Activated CD8-positive, alpha-beta T cell treated with anti-CD3 and anti-CD28 coated beads, Interleukin-2, amount 10 ng/mL, durations not matched to agents 7 days and 5 days (primary cell): ENCODE data around the gene SMYD3. TPM values are rescaled to one million over a fixed set of nuclear protein-coding genes. Genes with fewer than 3 reads are reported as not detected.

ENCODE experiments used
- ATAC-seq: fragments of 150-1000 bp; cut with Tn5 transposase; one replicate; pipeline ENCODE4 v1.10.0; 2021; ENCODE audit warnings: moderate library complexity
- CTCF ChIA-PET: fragments of 350-600 bp; sonication (Branson Sonifier 250); formaldehyde crosslinking; loops from one replicate; lab custom pipeline; 2021; ENCODE audit warnings: antibody characterized with exemption; lab: Charles Lee
- POLR2A ChIA-PET: fragments of 350-600 bp; sonication (Branson Sonifier 250); formaldehyde crosslinking; loops from one replicate; lab custom pipeline; 2021; ENCODE audit warnings: antibody characterized with exemption; lab: Charles Lee
- DNase-seq: peaks from one replicate; pipeline ENCODE4 v3.0.0-alpha.2; 2020
- H3K27ac Mint-ChIP-seq: one replicate; pipeline ENCODE4 v1.8.0; 2021; ENCODE audit warnings: mild to moderate bottlenecking, mixed read lengths
- H3K27me3 Mint-ChIP-seq: one replicate; pipeline ENCODE4 v1.8.0; 2021; ENCODE audit warnings: low read depth, mixed read lengths
- H3K36me3 Mint-ChIP-seq: one replicate; pipeline ENCODE4 v1.8.0; 2021; ENCODE audit warnings: low read depth, mixed read lengths
- H3K4me1 Mint-ChIP-seq: one replicate; pipeline ENCODE4 v1.8.0; 2021; ENCODE audit warnings: low read depth, mixed read lengths
- H3K4me3 Mint-ChIP-seq: one replicate; pipeline ENCODE4 v1.8.0; 2021; ENCODE audit warnings: mild to moderate bottlenecking, mixed read lengths
- H3K9me3 Mint-ChIP-seq: one replicate; pipeline ENCODE4 v1.8.0; 2022; ENCODE audit warnings: mixed read lengths; ENCODE audit not compliant: insufficient read depth
- total RNA-seq, 2 experiments: library from RNA; stranded (reverse); gene quantifications; one replicate each; pipeline ENCODE4 v1.2.3, GENCODE V29; 2021

SMYD3 gene
- total RNA-seq, 2 experiments from 2014 or later = 22.7 to 23.2 TPM

DNA sequence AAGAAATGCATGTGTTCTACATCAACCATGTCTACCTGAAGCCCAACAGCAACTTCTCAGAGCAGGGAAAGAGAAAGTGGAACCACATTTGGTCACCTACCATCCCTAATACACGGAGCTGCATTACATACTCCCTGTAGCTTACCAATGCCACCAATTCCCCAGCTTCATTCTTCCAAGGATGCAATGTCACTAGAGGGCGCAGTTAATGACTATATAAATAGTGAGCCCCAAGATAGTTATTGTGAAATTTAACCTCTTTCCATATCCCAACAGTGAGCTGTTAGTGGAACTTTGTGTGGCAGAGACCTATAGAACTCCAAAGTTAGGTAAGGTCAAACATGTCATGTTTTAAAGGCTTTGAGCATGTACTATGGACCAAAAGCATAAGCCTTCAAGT, 618.3 kb downstream of the SMYD3 start:
- ATAC-seq (no peak), DNase-seq (peak; percentile 26)
- ChIA-PET CTCF (interaction anchor here (0.6 to 2.1 kb wide), 6 partner anchors 11 to 736 kb away, joined by 3 to 8 read pairs (median 6); no protein-coding TSS in a partner anchor), POLR2A (no interaction called here)
- Mint-ChIP-seq H3K27me3 (no peaks in the 10 kb centered on the region), H3K27ac (no peak overlapping the region), H3K36me3 (peaks cover 7% of the 10 kb centered on the region), H3K9me3 (no peaks in the 10 kb centered on the region), H3K4me3 (no peak overlapping the region), H3K4me1 (no peaks in the 10 kb centered on the region)

- H3K27ac Mint-ChIP-seq = no peak overlapping the region
- ChIA-PET POLR2A (no interaction called here), CTCF (no interaction called here)
- H3K27me3 Mint-ChIP-seq = no peaks in the 10 kb centered on the region
- H3K4me1 Mint-ChIP-seq = no peaks in the 10 kb centered on the region
- DNase-seq (no peak), ATAC-seq (no peak)
- no peaks in the 10 kb centered on the region for H3K9me3 Mint-ChIP-seq
- H3K36me3 Mint-ChIP-seq = peaks cover 6% of the 10 kb centered on the region
- H3K4me3 Mint-ChIP-seq = no peak overlapping the region
Observed at GRCh38 chr1:245887829-245888228, 619.2 kb downstream of the SMYD3 start.

DNA sequence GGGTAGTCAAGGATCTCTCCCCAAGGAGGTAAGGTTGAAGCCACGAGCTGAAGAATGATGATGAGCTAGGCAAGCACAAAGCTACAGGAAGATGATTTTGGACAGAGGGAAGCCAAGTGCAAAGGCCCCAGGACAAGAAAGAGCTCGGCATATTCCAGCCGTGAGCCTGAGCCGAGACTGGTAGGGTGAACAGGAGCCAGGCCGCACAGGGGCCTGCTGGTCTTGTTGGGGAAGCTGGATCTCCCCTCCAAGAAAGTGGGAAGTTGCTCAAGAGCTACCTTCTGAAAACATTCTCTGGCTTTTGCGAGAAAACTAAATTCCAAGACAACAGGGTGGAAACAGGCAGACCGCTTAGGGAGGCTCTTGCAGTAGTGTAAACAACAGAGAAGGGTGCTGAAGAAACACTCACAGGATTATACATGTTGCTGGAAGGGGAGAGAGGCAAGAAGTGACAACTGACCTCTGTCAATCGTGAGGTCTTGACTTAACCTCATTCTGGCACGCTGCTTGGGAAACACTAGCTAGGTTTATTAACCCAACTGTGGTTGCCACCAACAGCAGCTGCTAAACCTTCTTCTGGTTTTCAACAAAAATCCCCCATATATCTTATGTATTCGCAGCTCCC, 625.2 kb downstream of the SMYD3 start:
- no peak for ATAC-seq
- Mint-ChIP-seq H3K9me3 (no peaks in the 10 kb centered on the region), H3K27me3 (no peaks in the 10 kb centered on the region), H3K27ac (no peak overlapping the region), H3K4me1 (no peaks in the 10 kb centered on the region), H3K36me3 (peaks cover 6% of the 10 kb centered on the region), H3K4me3 (no peak overlapping the region)
- POLR2A ChIA-PET = no interaction called here
- DNase-seq = no peak
- CTCF ChIA-PET = interaction anchor here (0.6 to 0.7 kb wide), 2 partner anchors 105 to 729 kb away, joined by 3 read pairs; no protein-coding TSS in a partner anchor

- DNase-seq (no peak), ATAC-seq (no peak)
- peaks cover 6% of the 10 kb centered on the region for H3K36me3 Mint-ChIP-seq
- no peaks in the 10 kb centered on the region for H3K4me1 Mint-ChIP-seq
- no peaks in the 10 kb centered on the region for H3K9me3 Mint-ChIP-seq
- H3K27me3 Mint-ChIP-seq = no peaks in the 10 kb centered on the region
- ChIA-PET POLR2A (no interaction called here), CTCF (no interaction called here)
- H3K4me3 Mint-ChIP-seq = no peak overlapping the region
- H3K27ac Mint-ChIP-seq = no peak overlapping the region
Observed at GRCh38 chr1:245880754-245881403, 626.2 kb downstream of the SMYD3 start.

- no peaks in the 10 kb centered on the region for H3K4me1 Mint-ChIP-seq
- H3K27ac Mint-ChIP-seq = no peak overlapping the region
- H3K27me3 Mint-ChIP-seq = no peaks in the 10 kb centered on the region
- H3K9me3 Mint-ChIP-seq = no peaks in the 10 kb centered on the region
- ATAC-seq = no peak
- no peak for DNase-seq
- ChIA-PET CTCF (no interaction called here), POLR2A (no interaction called here)
- H3K4me3 Mint-ChIP-seq = no peak overlapping the region
- H3K36me3 Mint-ChIP-seq = no peaks in the 10 kb centered on the region
Observed at GRCh38 chr1:245879091-245879490, 628.0 kb downstream of the SMYD3 start.

- CTCF ChIA-PET = no interaction called here
- POLR2A ChIA-PET = no interaction called here
- ATAC-seq (no peak), DNase-seq (no peak)
- Mint-ChIP-seq H3K27me3 (no peaks in the 10 kb centered on the region), H3K9me3 (no peaks in the 10 kb centered on the region), H3K27ac (no peak overlapping the region), H3K36me3 (no peaks in the 10 kb centered on the region), H3K4me3 (no peak overlapping the region), H3K4me1 (no peaks in the 10 kb centered on the region)
Observed at GRCh38 chr1:245878585-245878984, 628.5 kb downstream of the SMYD3 start.

DNA sequence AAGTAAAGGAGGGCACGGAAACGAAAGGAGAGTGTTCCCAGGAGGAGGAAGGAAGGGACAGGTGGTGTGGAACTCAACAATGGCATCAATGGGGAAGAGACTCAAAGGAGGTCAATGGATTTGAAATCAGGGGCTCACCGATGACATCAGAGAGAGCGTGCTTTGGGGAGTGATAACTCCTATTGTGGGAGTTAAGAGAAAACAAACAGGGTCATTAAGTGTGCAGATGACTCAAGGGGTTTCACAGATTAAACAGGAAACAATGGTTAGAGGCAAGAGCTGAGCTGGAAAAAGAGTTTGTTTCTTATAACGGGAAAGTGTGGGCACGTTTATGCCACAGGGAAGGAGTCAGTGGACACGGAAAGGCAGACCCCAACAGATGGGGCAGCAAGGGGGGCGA, 629.1 kb downstream of the SMYD3 start:
- DNase-seq (no peak), ATAC-seq (no peak)
- Mint-ChIP-seq H3K27ac (no peak overlapping the region), H3K4me1 (no peaks in the 10 kb centered on the region), H3K27me3 (no peaks in the 10 kb centered on the region), H3K4me3 (no peak overlapping the region), H3K9me3 (no peaks in the 10 kb centered on the region), H3K36me3 (no peaks in the 10 kb centered on the region)
- ChIA-PET POLR2A (no interaction called here), CTCF (no interaction called here)

- ChIA-PET CTCF (no interaction called here), POLR2A (no interaction called here)
- DNase-seq = no peak
- Mint-ChIP-seq H3K27ac (no peak overlapping the region), H3K4me1 (no peaks in the 10 kb centered on the region), H3K27me3 (no peaks in the 10 kb centered on the region), H3K4me3 (no peak overlapping the region), H3K36me3 (no peaks in the 10 kb centered on the region), H3K9me3 (no peaks in the 10 kb centered on the region)
- ATAC-seq = no peak
Observed at GRCh38 chr1:245876586-245876985, 630.5 kb downstream of the SMYD3 start.

GRCh38 chr1:245875581-245876261, 631.4 kb downstream of the SMYD3 start:
- POLR2A ChIA-PET = interaction anchor here (0.5 kb wide), 1 partner anchor 71 kb away, joined by 3 read pairs; no protein-coding TSS in a partner anchor
- CTCF ChIA-PET = interaction anchor here (0.7 kb wide), 1 partner anchor 112 kb away, joined by 3 read pairs; no protein-coding TSS in a partner anchor

GRCh38 chr1:245874942-245875580, 632.0 kb downstream of the SMYD3 start:
- CTCF ChIA-PET = interaction anchor here (0.7 kb wide), 1 partner anchor 112 kb away, joined by 3 read pairs; no protein-coding TSS in a partner anchor
- Mint-ChIP-seq H3K9me3 (no peaks in the 10 kb centered on the region), H3K36me3 (no peaks in the 10 kb centered on the region), H3K27me3 (no peaks in the 10 kb centered on the region), H3K4me3 (no peak overlapping the region), H3K4me1 (no peaks in the 10 kb centered on the region), H3K27ac (no peak overlapping the region)
- POLR2A ChIA-PET = interaction anchor here (0.5 kb wide), 1 partner anchor 70 kb away, joined by 3 read pairs; no protein-coding TSS in a partner anchor
- ATAC-seq = no peak
- no peak for DNase-seq

More at GRCh38 chr1:245875581-245876261, 631.4 kb downstream of the SMYD3 start:
- Mint-ChIP-seq H3K36me3 (no peaks in the 10 kb centered on the region), H3K4me3 (no peak overlapping the region), H3K9me3 (no peaks in the 10 kb centered on the region), H3K27ac (no peak overlapping the region), H3K4me1 (no peaks in the 10 kb centered on the region), H3K27me3 (no peaks in the 10 kb centered on the region)
- ATAC-seq (no peak), DNase-seq (no peak)

- no peaks in the 10 kb centered on the region for H3K9me3 Mint-ChIP-seq
- ChIA-PET CTCF (interaction anchor here (1.0 kb wide), 1 partner anchor 721 kb away, joined by 3 read pairs; no protein-coding TSS in a partner anchor), POLR2A (no interaction called here)
- H3K27ac Mint-ChIP-seq = no peak overlapping the region
- H3K36me3 Mint-ChIP-seq = no peaks in the 10 kb centered on the region
- no peak overlapping the region for H3K4me3 Mint-ChIP-seq
- no peaks in the 10 kb centered on the region for H3K27me3 Mint-ChIP-seq
- no peaks in the 10 kb centered on the region for H3K4me1 Mint-ChIP-seq
- ATAC-seq (no peak), DNase-seq (no peak)
Observed at GRCh38 chr1:245873883-245874671, 633.0 kb downstream of the SMYD3 start.
